LNCaP clone FGC (cell line): ENCODE results near the gene PHLPP1.

Experiments used
- DNase-seq: peaks from one replicate; pipeline ENCODE4 v3.0.0-alpha.2; 2011; ENCODE audit warnings: low read depth
- H3K4me3 ChIP-seq: 2 replicates; pipeline ENCODE4 v1.5.1; 2011; ENCODE audit warnings: mild to moderate bottlenecking, low read depth, low read length, control low read depth
- CTCF ChIP-seq: IDR thresholded peaks from 2 replicates; pipeline ENCODE4 v1.5.1; 2012; ENCODE audit warnings: mild to moderate bottlenecking; ENCODE audit not compliant: control insufficient read depth, insufficient read depth; ENCODE audit errors: extremely low read depth

Gene PHLPP1

GRCh38 chr18:62814132-62814759 lies 98.9 kb downstream of the PHLPP1 start:
- DNase-seq, result no peak
- no peak overlapping the region for H3K4me3 ChIP-seq
- no peak for TF ChIP-seq CTCF

- H3K4me3 ChIP-seq, result no peak overlapping the region
- TF ChIP-seq CTCF, result no peak
- DNase-seq, result no peak
These were observed 110.0 kb downstream of the PHLPP1 start for GRCh38 chr18:62825382-62825781.

- no peak overlapping the region for H3K4me3 ChIP-seq
- no peak for DNase-seq
- no peak for TF ChIP-seq CTCF
These were observed 112.1 kb downstream of the PHLPP1 start for GRCh38 chr18:62827397-62827796.

GRCh38 chr18:62828091-62828640 lies 112.8 kb downstream of the PHLPP1 start:
- no peak for DNase-seq
- TF ChIP-seq CTCF, result no peak
- no peak overlapping the region for H3K4me3 ChIP-seq

GRCh38 chr18:62828852-62829251 lies 113.5 kb downstream of the PHLPP1 start:
- DNase-seq, result no peak
- no peak overlapping the region for H3K4me3 ChIP-seq
- TF ChIP-seq CTCF, result no peak

- no peak for DNase-seq
- no peak for TF ChIP-seq CTCF
- H3K4me3 ChIP-seq, result no peak overlapping the region
These were observed 114.6 kb downstream of the PHLPP1 start for GRCh38 chr18:62829936-62830335.

- TF ChIP-seq CTCF, result no peak
- no peak for DNase-seq
- H3K4me3 ChIP-seq, result no peak overlapping the region
These were observed 116.9 kb downstream of the PHLPP1 start for GRCh38 chr18:62832282-62832681.
